Left kidney (tissue), 2 donors: ENCODE measurements around the gene TTYH2. TPM values are rescaled to one million over a fixed set of nuclear protein-coding genes. Genes with fewer than 3 reads are reported as not detected.

Experiments
- DNase-seq: peaks from one replicate; pipeline ENCODE4 v3.0.0-alpha.2; 2013
- polyA plus RNA-seq: library from polyadenylated mRNA; unstranded; fragments of 120-200 nt; gene quantifications from one replicate; pipeline ENCODE4 v1.2.1, GENCODE V29; 2013; ENCODE audit not compliant: insufficient read length

Gene TTYH2
- polyA plus RNA-seq, 1 donor = 14.6 TPM

GRCh38 chr17:74235040-74235581, 21.7 kb downstream of the TTYH2 start:
- DNase-seq = no peak

GRCh38 chr17:74235911-74236371, 22.6 kb downstream of the TTYH2 start:
- DNase-seq = no peak

GRCh38 chr17:74237321-74237720, 23.9 kb downstream of the TTYH2 start:
- no peak for DNase-seq

GRCh38 chr17:74239172-74239571, 25.8 kb downstream of the TTYH2 start:
- DNase-seq = no peak

- DNase-seq = peak; percentile 36
These were observed 27.3 kb downstream of the TTYH2 start for GRCh38 chr17:74240618-74241205.

GRCh38 chr17:74241431-74241830, 28.1 kb downstream of the TTYH2 start:
- no peak for DNase-seq

GRCh38 chr17:74241847-74242246, 28.5 kb downstream of the TTYH2 start:
- no peak for DNase-seq

GRCh38 chr17:74243013-74243755, 29.8 kb downstream of the TTYH2 start:
- DNase-seq = no peak

- DNase-seq = no peak
These were observed 30.8 kb downstream of the TTYH2 start for GRCh38 chr17:74244128-74244527.

GRCh38 chr17:74244548-74244947, 31.2 kb downstream of the TTYH2 start:
- DNase-seq = no peak

- peak; percentile 39 for DNase-seq
These were observed 31.9 kb downstream of the TTYH2 start for GRCh38 chr17:74245145-74245831.

- no peak for DNase-seq
These were observed 32.5 kb downstream of the TTYH2 start for GRCh38 chr17:74245871-74246270.

- DNase-seq = no peak
These were observed 36.4 kb downstream of the TTYH2 start for GRCh38 chr17:74249590-74250270.

GRCh38 chr17:74250324-74250995, 37.1 kb downstream of the TTYH2 start:
- no peak for DNase-seq

GRCh38 chr17:74251051-74251450, 37.7 kb downstream of the TTYH2 start:
- no peak for DNase-seq

- DNase-seq = no peak
These were observed 38.2 kb downstream of the TTYH2 start for GRCh38 chr17:74251569-74251968.

- DNase-seq = no peak
These were observed 38.8 kb downstream of the TTYH2 start for GRCh38 chr17:74252211-74252610.

GRCh38 chr17:74253036-74253435, 39.7 kb downstream of the TTYH2 start:
- DNase-seq = no peak

- DNase-seq = no peak
These were observed 43.9 kb downstream of the TTYH2 start for GRCh38 chr17:74257311-74257710.

GRCh38 chr17:74259667-74260524, 46.5 kb downstream of the TTYH2 start:
- no peak for DNase-seq

- no peak for DNase-seq
These were observed 47.1 kb downstream of the TTYH2 start for GRCh38 chr17:74260525-74260850.
